Tibial artery (tissue), 4 donors: Measurements from ENCODE around the gene DOK6.

Experiments used
- DNase-seq, 2 donors: peaks; one replicate each; pipeline ENCODE4 v3.0.0-alpha.2; 2019
- H3K27ac ChIP-seq, 2 donors: fragments of 200-600 bp; sonication (generic) in 1 of 2; 1 replicate in 1 of 2; 2 replicates in 1 of 2; pipeline ENCODE4 v1.5.1; 2018 to 2019; ENCODE audit warnings: mild to moderate bottlenecking in 1 of 2
- H3K27me3 ChIP-seq, 2 donors: fragments of 200-600 bp; sonication (generic) in 1 of 2; one replicate each; pipeline versions ENCODE4 v1.5.1 to v1.6.0; 2016 to 2019
- H3K36me3 ChIP-seq, 3 donors: fragments of 200-600 bp; sonication (generic) in 2 of 3; one replicate each; pipeline ENCODE4 v1.5.1; 2016 to 2019; ENCODE audit warnings: mild to moderate bottlenecking in 2 of 3
- H3K4me1 ChIP-seq, 4 donors: fragments of 200-600 bp; sonication (generic) in 2 of 4; 1 replicate in 3 of 4; 2 replicates in 1 of 4; pipeline ENCODE4 v1.5.1; 2016 to 2019
- H3K4me3 ChIP-seq, 2 donors: fragments of 200-600 bp; sonication (generic) in 1 of 2; 1 replicate in 1 of 2; 2 replicates in 1 of 2; pipeline ENCODE4 v1.5.1; 2018 to 2019; ENCODE audit warnings: mild to moderate bottlenecking in 2 of 2
- H3K9me3 ChIP-seq, 3 donors: fragments of 200-600 bp; sonication (generic) in 1 of 3; one replicate each; pipeline ENCODE4 v1.5.1; 2016 to 2019
- CTCF ChIP-seq, 2 experiments: fragments of 200-600 bp in 1 of 2; fragments of 450-650 bp in 1 of 2; IDR thresholded peaks; one replicate each; pipeline ENCODE4 v1.5.1; 2017 to 2019; ENCODE audit warnings: antibody characterized with exemption in 2 of 2, mild to moderate bottlenecking in 1 of 2, moderate library complexity in 1 of 2
- intact Hi-C: fragments of 100-400 bp; cut with DNase I; formaldehyde crosslinking; loops from one replicate; pipeline ENCODE4 v1.15.0; 2023; ENCODE audit warnings: low total_unique reads

Gene DOK6

GRCh38 chr18:69596345-69596744, 195.7 kb downstream of the DOK6 start:
- no peak overlapping the region for H3K4me3 ChIP-seq
- no peaks in the 10 kb centered on the region for H3K4me1 ChIP-seq
- no peak overlapping the region for H3K27ac ChIP-seq
- no peaks in the 10 kb centered on the region for H3K36me3 ChIP-seq
- H3K27me3 ChIP-seq = no peaks in the 10 kb centered on the region
- intact Hi-C loops = no loop called here
- no peak for TF ChIP-seq CTCF (IDR thresholded peaks at IDR 0.05)
- H3K9me3 ChIP-seq = peaks cover 0 to 10% (median 0%) of the 10 kb centered on the region in 3 donors
- no peak for DNase-seq

GRCh38 chr18:69597561-69597960, 196.9 kb downstream of the DOK6 start:
- Histone ChIP-seq H3K27ac (no peak overlapping the region), H3K9me3 (peaks cover 0 to 10% (median 0%) of the 10 kb centered on the region in 3 donors), H3K36me3 (no peaks in the 10 kb centered on the region), H3K4me3 (no peak overlapping the region), H3K27me3 (no peaks in the 10 kb centered on the region), H3K4me1 (no peaks in the 10 kb centered on the region)
- no peak for TF ChIP-seq CTCF (IDR thresholded peaks at IDR 0.05)
- DNase-seq = no peak
- intact Hi-C loops = no loop called here

- intact Hi-C loops = no loop called here
- peaks cover 0 to 10% (median 0%) of the 10 kb centered on the region in 3 donors for H3K9me3 ChIP-seq
Observed at GRCh38 chr18:69599377-69599776, 198.7 kb downstream of the DOK6 start.

GRCh38 chr18:69612242-69612641, 211.6 kb downstream of the DOK6 start:
- H3K4me1 ChIP-seq = no peaks in the 10 kb centered on the region
- no peak for DNase-seq
- H3K36me3 ChIP-seq = no peaks in the 10 kb centered on the region
- H3K9me3 ChIP-seq = no peaks in the 10 kb centered on the region
- intact Hi-C loops = no loop called here
- no peaks in the 10 kb centered on the region for H3K27me3 ChIP-seq
- no peak overlapping the region for H3K27ac ChIP-seq
- no peak for TF ChIP-seq CTCF (IDR thresholded peaks at IDR 0.05)
- no peak overlapping the region for H3K4me3 ChIP-seq

More at GRCh38 chr18:69599377-69599776, 198.7 kb downstream of the DOK6 start:
- Histone ChIP-seq H3K36me3 (no peaks in the 10 kb centered on the region), H3K4me3 (no peak overlapping the region), H3K27me3 (no peaks in the 10 kb centered on the region), H3K27ac (no peak overlapping the region), H3K4me1 (no peaks in the 10 kb centered on the region)
- no peak for DNase-seq
- no peak for TF ChIP-seq CTCF (IDR thresholded peaks at IDR 0.05)

GRCh38 chr18:69616114-69616513, 215.4 kb downstream of the DOK6 start:
- no peak for TF ChIP-seq CTCF (IDR thresholded peaks at IDR 0.05)
- intact Hi-C loops = no loop called here

GRCh38 chr18:69617408-69617807, 216.7 kb downstream of the DOK6 start:
- no peaks in the 10 kb centered on the region for H3K9me3 ChIP-seq
- H3K4me1 ChIP-seq = no peaks in the 10 kb centered on the region
- no peak overlapping the region for H3K4me3 ChIP-seq
- no peak for TF ChIP-seq CTCF (IDR thresholded peaks at IDR 0.05)
- DNase-seq = no peak
- no peaks in the 10 kb centered on the region for H3K36me3 ChIP-seq
- no peaks in the 10 kb centered on the region for H3K27me3 ChIP-seq
- H3K27ac ChIP-seq = no peak overlapping the region
- intact Hi-C loops = no loop called here

More at GRCh38 chr18:69616114-69616513, 215.4 kb downstream of the DOK6 start:
- no peaks in the 10 kb centered on the region for H3K27me3 ChIP-seq
- no peak overlapping the region for H3K4me3 ChIP-seq
- H3K36me3 ChIP-seq = no peaks in the 10 kb centered on the region
- H3K9me3 ChIP-seq = no peaks in the 10 kb centered on the region
- H3K4me1 ChIP-seq = no peaks in the 10 kb centered on the region
- no peak overlapping the region for H3K27ac ChIP-seq
- no peak for DNase-seq
